ENCODE results near the gene HNF4A. TPM values are rescaled to one million over a fixed set of nuclear protein-coding genes. Genes with fewer than 3 reads are reported as not detected.
A peak's percentile ranks its signal among the peaks of the same experiment; 100 is the strongest.

The HNF4A gene
- total and polyA plus RNA-seq, 2 of the 13 experiments (the other 11 are each of a cell fraction or from before 2014, with no cell fraction given): 80.9 to 169 TPM

GRCh38 chr20:44384423-44385027, 29.0 kb downstream of the HNF4A start (continued):
- 0 out of 2 replicates have a peak, but pooled peaks have one; percentile 13 for TF ChIP-seq ZNF605 (CRISPR knock-in tag; IDR thresholded peaks at IDR 0.05)
- TF ChIP-seq, protein P1, sequence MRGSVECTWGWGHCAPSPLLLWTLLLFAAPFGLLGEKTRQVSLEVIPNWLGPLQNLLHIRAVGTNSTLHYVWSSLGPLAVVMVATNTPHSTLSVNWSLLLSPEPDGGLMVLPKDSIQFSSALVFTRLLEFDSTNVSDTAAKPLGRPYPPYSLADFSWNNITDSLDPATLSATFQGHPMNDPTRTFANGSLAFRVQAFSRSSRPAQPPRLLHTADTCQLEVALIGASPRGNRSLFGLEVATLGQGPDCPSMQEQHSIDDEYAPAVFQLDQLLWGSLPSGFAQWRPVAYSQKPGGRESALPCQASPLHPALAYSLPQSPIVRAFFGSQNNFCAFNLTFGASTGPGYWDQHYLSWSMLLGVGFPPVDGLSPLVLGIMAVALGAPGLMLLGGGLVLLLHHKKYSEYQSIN (CRISPR knock-in tag; IDR thresholded peaks at IDR 0.05; ENCODE audit: borderline replicate concordance): no peak
- no peak for TF ChIP-seq ZNF3 (CRISPR knock-in tag; IDR thresholded peaks at IDR 0.05)
- TF ChIP-seq HNF1B (CRISPR knock-in tag; IDR thresholded peaks at IDR 0.05): peak; percentile 81
- no peak for TF ChIP-seq ZNF616 (CRISPR knock-in tag; IDR thresholded peaks at IDR 0.05; ENCODE audit: low read depth)
- TF ChIP-seq, protein P2, sequence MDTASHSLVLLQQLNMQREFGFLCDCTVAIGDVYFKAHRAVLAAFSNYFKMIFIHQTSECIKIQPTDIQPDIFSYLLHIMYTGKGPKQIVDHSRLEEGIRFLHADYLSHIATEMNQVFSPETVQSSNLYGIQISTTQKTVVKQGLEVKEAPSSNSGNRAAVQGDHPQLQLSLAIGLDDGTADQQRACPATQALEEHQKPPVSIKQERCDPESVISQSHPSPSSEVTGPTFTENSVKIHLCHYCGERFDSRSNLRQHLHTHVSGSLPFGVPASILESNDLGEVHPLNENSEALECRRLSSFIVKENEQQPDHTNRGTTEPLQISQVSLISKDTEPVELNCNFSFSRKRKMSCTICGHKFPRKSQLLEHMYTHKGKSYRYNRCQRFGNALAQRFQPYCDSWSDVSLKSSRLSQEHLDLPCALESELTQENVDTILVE (CRISPR knock-in tag; IDR thresholded peaks at IDR 0.05): peak; percentile 64; the same call in 1 of the 2 replicates
- TF ChIP-seq HNRNPLL (IDR thresholded peaks at IDR 0.05; ENCODE audit: low read depth, low read length, poor library complexity, severe bottlenecking): no peak
- TF ChIP-seq FOXO1 (CRISPR knock-in tag; IDR thresholded peaks at IDR 0.05): peak; percentile 38; the same call in 1 of the 2 replicates
- no peak for TF ChIP-seq RAD51 (IDR thresholded peaks at IDR 0.05; ENCODE audit: borderline replicate concordance)
- 0 out of 2 replicates have a peak, but pooled peaks have one; percentile 13 for TF ChIP-seq PRDM10 (CRISPR knock-in tag; IDR thresholded peaks at IDR 0.05; ENCODE audit: low read depth)
- peak; percentile 36 for TF ChIP-seq ZFX (CRISPR knock-in tag; IDR thresholded peaks at IDR 0.05; ENCODE audit: low read depth)
- 0 out of 2 replicates have a peak, but pooled peaks have one; percentile 25 for TF ChIP-seq ZMYM3 (CRISPR knock-in tag; IDR thresholded peaks at IDR 0.05)
- peak; percentile 31 for TF ChIP-seq JARID2 (CRISPR knock-in tag; IDR thresholded peaks at IDR 0.05; ENCODE audit: insufficient replicate concordance)
- TF ChIP-seq, protein P3, sequence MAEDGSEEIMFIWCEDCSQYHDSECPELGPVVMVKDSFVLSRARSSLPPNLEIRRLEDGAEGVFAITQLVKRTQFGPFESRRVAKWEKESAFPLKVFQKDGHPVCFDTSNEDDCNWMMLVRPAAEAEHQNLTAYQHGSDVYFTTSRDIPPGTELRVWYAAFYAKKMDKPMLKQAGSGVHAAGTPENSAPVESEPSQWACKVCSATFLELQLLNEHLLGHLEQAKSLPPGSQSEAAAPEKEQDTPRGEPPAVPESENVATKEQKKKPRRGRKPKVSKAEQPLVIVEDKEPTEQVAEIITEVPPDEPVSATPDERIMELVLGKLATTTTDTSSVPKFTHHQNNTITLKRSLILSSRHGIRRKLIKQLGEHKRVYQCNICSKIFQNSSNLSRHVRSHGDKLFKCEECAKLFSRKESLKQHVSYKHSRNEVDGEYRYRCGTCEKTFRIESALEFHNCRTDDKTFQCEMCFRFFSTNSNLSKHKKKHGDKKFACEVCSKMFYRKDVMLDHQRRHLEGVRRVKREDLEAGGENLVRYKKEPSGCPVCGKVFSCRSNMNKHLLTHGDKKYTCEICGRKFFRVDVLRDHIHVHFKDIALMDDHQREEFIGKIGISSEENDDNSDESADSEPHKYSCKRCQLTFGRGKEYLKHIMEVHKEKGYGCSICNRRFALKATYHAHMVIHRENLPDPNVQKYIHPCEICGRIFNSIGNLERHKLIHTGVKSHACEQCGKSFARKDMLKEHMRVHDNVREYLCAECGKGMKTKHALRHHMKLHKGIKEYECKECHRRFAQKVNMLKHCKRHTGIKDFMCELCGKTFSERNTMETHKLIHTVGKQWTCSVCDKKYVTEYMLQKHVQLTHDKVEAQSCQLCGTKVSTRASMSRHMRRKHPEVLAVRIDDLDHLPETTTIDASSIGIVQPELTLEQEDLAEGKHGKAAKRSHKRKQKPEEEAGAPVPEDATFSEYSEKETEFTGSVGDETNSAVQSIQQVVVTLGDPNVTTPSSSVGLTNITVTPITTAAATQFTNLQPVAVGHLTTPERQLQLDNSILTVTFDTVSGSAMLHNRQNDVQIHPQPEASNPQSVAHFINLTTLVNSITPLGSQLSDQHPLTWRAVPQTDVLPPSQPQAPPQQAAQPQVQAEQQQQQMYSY (CRISPR knock-in tag; IDR thresholded peaks at IDR 0.05): no peak
- 0 out of 2 replicates have a peak, but pooled peaks have one; percentile 30 for TF ChIP-seq HMG20A (CRISPR knock-in tag; IDR thresholded peaks at IDR 0.05; ENCODE audit: borderline replicate concordance)
- no peak for TF ChIP-seq PHF5A (CRISPR knock-in tag; IDR thresholded peaks at IDR 0.05; ENCODE audit: low read depth, unreplicated experiment)
